HepG2 (cell line): Measurements from ENCODE around the gene INPP4B. TPM values are rescaled to one million over a fixed set of nuclear protein-coding genes. Genes with fewer than 3 reads are reported as not detected.

Experiments used
- ATAC-seq: fragments of 200-7000 bp; cut with Tn5 transposase; 3 replicates; pipeline ENCODE4 v1.9.1; 2020; ENCODE audit warnings: mild to moderate bottlenecking, moderate library complexity
- BruUV-seq: library from RNA; stranded (reverse); fragments of 400-500 nt; replicated peaks from 2 replicates; lab custom pipeline; 2021; lab: Mats Ljungman, UMichigan
- CTCF ChIA-PET: fragments of 300-600 bp; formaldehyde crosslinking; extraction: SDS; loops from one replicate; lab custom pipeline; 2021; ENCODE audit warnings: low total read pairs, inconsistent platforms, low intra/inter-chr PET ratio; lab: Yijun Ruan, JAX
- POLR2A ChIA-PET: fragments of 350-600 bp; sonication (Branson Sonifier 250); formaldehyde crosslinking; loops from one replicate; lab custom pipeline; 2020; ENCODE audit warnings: antibody characterized with exemption, inconsistent platforms; lab: Yijun Ruan, JAX
- DNase-seq: peaks from one replicate; pipeline ENCODE4 v3.0.0-alpha.2; 2015; ENCODE audit warnings: low spot score
- FAIRE-seq: peaks from 3 replicates; lab custom pipeline; 2011; peaks lifted over from hg19 to GRCh38; lab: Jason Lieb, UNC
- H2AFZ ChIP-seq: one replicate; pipeline ENCODE4 v1.6.1; 2011; ENCODE audit warnings: low read length, inconsistent platforms
- H3K27ac ChIP-seq: fragments of 300-600 bp; 3 replicates; pipeline ENCODE4 v1.8.0; 2011; ENCODE audit warnings: mixed run types, mild to moderate bottlenecking, mixed read lengths, low read length, inconsistent platforms; ENCODE audit not compliant: insufficient read depth; ENCODE audit errors: extremely low read length
- H3K27me3 ChIP-seq, 2 experiments: fragments of 200-600 bp in 1 of 2; 2 replicates in 1 of 2; 3 replicates in 1 of 2; pipeline versions ENCODE4 v1.6.0 to v1.8.0; 2011; ENCODE audit warnings: low read length in 2 of 2, mild to moderate bottlenecking in 2 of 2, moderate library complexity in 2 of 2, inconsistent platforms in 1 of 2; ENCODE audit not compliant: insufficient read depth in 2 of 2, control insufficient read depth in 1 of 2
- H3K36me3 ChIP-seq, 2 experiments: fragments of 200-600 bp in 1 of 2; replicated peaks in 1 of 2; 2 replicates in 1 of 2; 3 replicates in 1 of 2; pipeline versions ENCODE4 v1.5.1 to v1.8.0; 2011; ENCODE audit warnings: low read length in 2 of 2, inconsistent platforms in 1 of 2; ENCODE audit not compliant: insufficient read depth in 2 of 2, control insufficient read depth in 1 of 2
- H3K4me1 ChIP-seq: 2 replicates; pipeline ENCODE4 v1.5.1; 2012; ENCODE audit warnings: low read length, inconsistent platforms; ENCODE audit not compliant: insufficient read depth
- H3K4me2 ChIP-seq: 2 replicates; pipeline ENCODE4 v1.6.0; 2011; ENCODE audit warnings: low read depth, low read length, inconsistent platforms
- H3K4me3 ChIP-seq, 3 experiments: fragments of 200-600 bp in 1 of 3; sonication (generic), shearing (Covaris generic) in 1 of 3; replicated peaks in 1 of 3; 2 replicates each; pipeline ENCODE4 v1.5.1; 2011 to 2016; ENCODE audit warnings: low read length in 3 of 3, inconsistent platforms in 2 of 3, low read depth in 2 of 3, mild to moderate bottlenecking in 2 of 3, control low read depth in 1 of 3, mixed read lengths in 1 of 3; ENCODE audit not compliant: insufficient read depth in 1 of 3
- H3K79me2 ChIP-seq: one replicate; pipeline ENCODE4 v1.6.1; 2011; ENCODE audit warnings: low read length, inconsistent platforms; ENCODE audit not compliant: insufficient read depth
- H3K9ac ChIP-seq: 2 replicates; pipeline ENCODE4 v1.6.0; 2011; ENCODE audit warnings: mild to moderate bottlenecking, low read depth, low read length, inconsistent platforms; ENCODE audit not compliant: insufficient read depth
- H3K9me3 ChIP-seq: 2 replicates; pipeline ENCODE4 v1.5.1; 2012; ENCODE audit warnings: mild to moderate bottlenecking, low read length
- H4K20me1 ChIP-seq: 2 replicates; pipeline ENCODE4 v1.6.0; 2011; ENCODE audit warnings: inconsistent platforms, mild to moderate bottlenecking, low read length, moderate library complexity; ENCODE audit not compliant: insufficient read depth
- ARNTL ChIP-seq: sonication (generic); formaldehyde crosslinking; IDR thresholded peaks from 2 replicates; pipeline ENCODE4 v1.4.0; 2020; ENCODE audit warnings: mild to moderate bottlenecking, missing genetic modification reagents
- FOXO1 ChIP-seq: sonication (generic); formaldehyde crosslinking; IDR thresholded peaks from 2 replicates; pipeline ENCODE4 v1.4.0; 2020; ENCODE audit warnings: missing genetic modification reagents
- ISX ChIP-seq: sonication (generic); formaldehyde crosslinking; conservative IDR thresholded peaks from 2 replicates; pipeline ENCODE4 v1.5.0; 2020; ENCODE audit warnings: missing genetic modification reagents
- NFIC ChIP-seq: IDR thresholded peaks from 2 replicates; pipeline ENCODE4 v1.6.1; 2012; ENCODE audit warnings: mild to moderate bottlenecking, low read length, inconsistent platforms
- NR2F1 ChIP-seq, 2 experiments: fragments of 450-650 bp in 1 of 2; formaldehyde crosslinking in 1 of 2; IDR thresholded peaks; 2 replicates each; pipeline versions ENCODE4 v1.5.0 to v1.6.1; 2016 to 2020; ENCODE audit warnings: mild to moderate bottlenecking in 1 of 2, missing compliant biosample characterization in 1 of 2, missing genetic modification reagents in 1 of 2, moderate library complexity in 1 of 2
- PLRG1 ChIP-seq: fragments of 450-650 bp; conservative IDR thresholded peaks from 2 replicates; pipeline ENCODE4 v1.6.1; 2016
- SALL2 ChIP-seq: sonication (generic); formaldehyde crosslinking; IDR thresholded peaks from 2 replicates; pipeline ENCODE4 v1.8.1; 2023; ENCODE audit warnings: mild to moderate bottlenecking, missing genetic modification reagents, inconsistent platforms
- ZBTB39 ChIP-seq: sonication (generic); formaldehyde crosslinking; IDR thresholded peaks from 2 replicates; pipeline ENCODE4 v1.5.0; 2020; ENCODE audit warnings: missing genetic modification reagents
- ZBTB8A ChIP-seq: sonication (generic); formaldehyde crosslinking; IDR thresholded peaks from 2 replicates; pipeline ENCODE4 v1.4.0; 2020; ENCODE audit warnings: mild to moderate bottlenecking, low read depth, missing genetic modification reagents, borderline replicate concordance
- ZFP82 ChIP-seq: sonication (generic); formaldehyde crosslinking; IDR thresholded peaks from 2 replicates; pipeline ENCODE4 v1.5.1; 2020; ENCODE audit warnings: mild to moderate bottlenecking, missing genetic modification reagents, borderline replicate concordance
- ZNF710 ChIP-seq: sonication (generic); formaldehyde crosslinking; IDR thresholded peaks from 2 replicates; pipeline ENCODE4 v1.5.0; 2020; ENCODE audit warnings: mild to moderate bottlenecking, missing genetic modification reagents, borderline replicate concordance
- WGBS: methylation state at CpG from one replicate; pipeline ENCODE4 v1.1.6; 2017; ENCODE audit warnings: low lambda C conversion rate; 5-methylcytosine and 5-hydroxymethylcytosine counted together
- in situ Hi-C: cut with HindIII; loops from 2 replicates; pipeline ENCODE4 v1.10.0; 2017; ENCODE audit warnings: low pct_unique_long_range_greater_than_20kb; ENCODE audit not compliant: extremely low pct_ligation_motif_present
- intact Hi-C: fragments of 100-400 bp; cut with micrococcal nuclease; formaldehyde crosslinking; loops from one replicate; pipeline ENCODE4 v1.10.0; 2022; ENCODE audit not compliant: unreplicated experiment
- polyA plus RNA-seq, 8 experiments: library from polyadenylated mRNA; depleted of rRNA in 3 of 8; stranded (reverse) in 7 of 8; unstranded in 1 of 8; fragments of >200 nt; fragmentation: Illumina TruSeq in 4 of 8; extraction: Trizol in 4 of 8; gene quantifications; 2 replicates each; pipeline versions ENCODE4 v1.2.1 to v1.2.3, GENCODE V29; 2011 to 2016; ENCODE audit warnings: low read depth in 4 of 8, missing spikeins in 1 of 8, mixed read lengths in 1 of 8; ENCODE audit not compliant: insufficient read depth in 1 of 8
- total RNA-seq, 5 experiments: library from RNA; depleted of rRNA; stranded (reverse); fragments of >200 nt; fragmentation: Illumina TruSeq; extraction: Trizol; gene quantifications; 2 replicates each; pipeline ENCODE4 v1.2.3, GENCODE V29; 2016; ENCODE audit warnings: low read depth in 1 of 5

Gene INPP4B
- total and polyA plus RNA-seq, 2 of the 13 experiments (the other 11 are each of a cell fraction or from before 2014, with no cell fraction given) = not detected

GRCh38 chr4:142036795-142037583 is 809.1 kb downstream of the INPP4B start:
- ATAC-seq (no peak), DNase-seq (no peak), FAIRE-seq (no peak)
- TF ChIP-seq NR2F1 (CRISPR knock-in tag; IDR thresholded peaks at IDR 0.05) (no peak), PLRG1 (no peak), ZNF710 (CRISPR knock-in tag) (no peak), SALL2 (CRISPR knock-in tag) (no peak), NFIC (no peak), ZBTB8A (CRISPR knock-in tag) (no peak), FOXO1 (no peak), ZFP82 (CRISPR knock-in tag) (no peak), ARNTL (no peak), ISX (CRISPR knock-in tag) (no peak), ZBTB39 (CRISPR knock-in tag) (no peak)
- Histone ChIP-seq H4K20me1 (no peaks in the 10 kb centered on the region), H3K27ac (no peak overlapping the region), H3K9ac (no peak overlapping the region), H3K9me3 (no peaks in the 10 kb centered on the region), H3K4me2 (no peak overlapping the region), H3K27me3 (no peaks in the 10 kb centered on the region), H3K79me2 (no peaks in the 10 kb centered on the region), H3K4me1 (no peaks in the 10 kb centered on the region), H3K36me3 (no peaks in the 10 kb centered on the region), H3K4me3 (no peak overlapping the region), H2AFZ (no peak overlapping the region)
- intact Hi-C loops = no loop called here
- whole genome bisulfite sequencing = 2% methylated on average over 4 of the region's 4 CpGs
- in situ Hi-C loops = no loop called here
- ChIA-PET CTCF (no interaction called here), POLR2A (no interaction called here)
- no TSS peak for BruUV-seq
